NOMO-1 treated with DMSO at 0.1 percent for 48 hours (cell line): Measurements from ENCODE around the gene NINJ2.
"Not testable (repeated sequence)": the region's sequence is repeated elsewhere in the genome, so short reads cannot be mapped to it uniquely, and the experiment has no call there.

Source experiments
- DNase-seq: peaks from one replicate; lab custom pipeline; 2025; ENCODE audit not compliant: unreplicated experiment; lab: John Stamatoyannopoulos, UW

Gene NINJ2

GRCh38 chr12:663293-663871 lies at the start of gene NINJ2:
TSS of gene NINJ2 (minus strand) at chr12:663445. CDS start at chr12:663360, 85 bp downstream.
- no peak for DNase-seq

- no peak for DNase-seq
Observed at GRCh38 chr12:712172-712863, 49.1 kb upstream of the NINJ2 start.

DNA sequence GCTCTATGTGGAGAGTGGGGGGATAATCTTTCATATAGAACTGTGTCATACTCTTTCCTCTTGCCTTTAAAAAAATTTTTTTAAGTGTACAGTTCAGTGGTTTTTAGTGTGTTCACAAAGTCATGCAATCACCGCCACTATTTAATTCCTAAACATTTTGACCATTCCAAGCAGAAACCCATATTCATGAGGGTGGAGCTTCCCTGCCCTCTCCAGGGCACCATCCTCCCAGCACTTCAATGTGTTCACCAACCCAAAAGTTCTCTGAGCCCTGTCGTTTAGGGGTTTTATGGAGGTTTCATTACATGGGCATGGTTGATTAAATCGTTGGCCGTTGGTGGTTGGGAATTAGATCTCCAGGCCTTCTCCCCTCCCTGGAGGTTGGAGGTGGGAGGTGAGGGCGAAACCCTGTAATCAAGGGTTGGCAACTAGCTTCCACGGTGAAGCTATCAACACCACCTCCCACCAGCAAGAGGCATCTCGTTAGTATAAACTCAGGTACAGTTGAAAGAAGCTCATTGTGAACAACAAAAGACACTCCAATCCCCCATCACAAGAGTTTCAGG lies 46.3 kb upstream of the NINJ2 start:
- no peak for DNase-seq

GRCh38 chr12:708084-708483 lies 44.8 kb upstream of the NINJ2 start:
- DNase-seq = not testable (repeated sequence)

DNA sequence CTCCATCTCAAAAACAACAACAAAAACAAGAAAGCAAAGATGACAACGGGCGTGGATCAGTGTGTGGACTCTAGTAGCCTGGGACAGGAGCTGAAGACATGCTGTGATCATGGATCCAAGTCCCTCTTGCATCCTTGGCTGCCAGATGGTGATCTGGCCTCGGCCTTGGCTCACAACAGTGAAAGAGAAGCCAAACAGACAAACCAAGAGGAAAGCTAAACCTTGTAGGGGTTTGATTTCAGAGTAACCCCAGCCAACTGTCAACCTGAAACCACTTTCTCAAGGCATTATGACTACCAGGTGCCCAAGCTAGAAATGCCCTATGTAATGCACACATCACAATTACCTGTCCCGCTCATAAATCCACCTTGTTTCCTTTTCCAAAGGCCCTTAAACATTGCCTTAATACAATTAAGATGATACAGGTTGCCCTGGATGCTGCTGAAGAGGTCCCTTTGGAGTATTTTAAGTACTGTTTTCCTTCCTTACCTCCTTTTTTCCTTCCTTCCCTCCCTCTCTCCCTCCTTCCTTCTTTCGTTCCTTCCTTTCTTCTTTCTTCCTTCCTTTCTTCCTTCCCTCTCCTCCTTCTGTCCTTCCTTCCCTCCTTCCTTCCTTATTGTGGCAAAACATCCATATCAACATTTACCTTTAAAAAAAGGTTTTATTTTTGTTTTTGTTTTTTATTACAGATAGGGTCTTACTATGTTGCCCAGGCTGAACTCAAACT lies 41.4 kb upstream of the NINJ2 start:
- no peak for DNase-seq

GRCh38 chr12:701896-702539 lies 38.8 kb upstream of the NINJ2 start:
- no peak for DNase-seq

GRCh38 chr12:700016-700415 lies 36.8 kb upstream of the NINJ2 start:
- no peak for DNase-seq

- not testable (repeated sequence) for DNase-seq
Observed at GRCh38 chr12:698222-698621, 35.0 kb upstream of the NINJ2 start.

GRCh38 chr12:697481-697880 lies 34.2 kb upstream of the NINJ2 start:
- peak; percentile 63 for DNase-seq

DNA sequence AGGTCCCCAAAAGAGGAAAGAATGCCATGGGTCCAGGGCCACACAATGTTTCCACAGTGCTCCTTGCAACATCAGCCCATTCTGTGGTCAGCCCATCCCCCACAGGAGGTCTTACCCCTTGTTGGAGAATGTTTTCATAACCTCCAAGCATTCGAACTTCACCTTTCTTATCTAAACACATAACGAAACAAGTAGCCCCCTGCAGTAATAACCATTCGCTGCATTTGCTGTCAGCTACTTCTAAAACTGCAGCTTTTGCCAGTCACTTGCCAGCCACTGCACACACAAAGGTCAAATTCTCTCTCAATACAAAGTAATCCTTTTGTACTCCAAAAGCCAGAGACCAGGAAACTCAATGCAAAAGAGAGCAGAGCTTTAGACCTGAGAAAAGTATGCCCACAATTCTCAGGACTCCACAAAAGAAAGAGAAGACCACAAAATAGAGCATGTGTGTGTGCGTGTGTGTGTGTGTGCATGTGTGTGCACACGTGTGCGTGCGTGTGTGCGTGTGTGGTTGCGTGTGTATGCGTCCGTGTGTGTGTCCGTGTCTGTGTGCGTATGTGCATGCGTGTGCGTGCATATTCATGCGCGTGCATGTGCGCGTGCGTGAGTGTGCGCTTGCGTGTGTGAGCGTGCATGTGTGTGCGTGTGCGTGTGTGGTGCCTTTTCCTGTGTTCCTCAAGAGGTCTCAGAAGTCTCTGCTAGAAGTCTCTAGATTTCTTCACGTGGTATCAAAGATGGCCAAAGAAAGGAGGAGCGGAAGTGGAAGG lies 31.7 kb upstream of the NINJ2 start:
- DNase-seq = peak; percentile 56

GRCh38 chr12:693934-694533 lies 30.8 kb upstream of the NINJ2 start:
- DNase-seq = no peak

GRCh38 chr12:692274-692673 lies 29.0 kb upstream of the NINJ2 start:
- no peak for DNase-seq

DNA sequence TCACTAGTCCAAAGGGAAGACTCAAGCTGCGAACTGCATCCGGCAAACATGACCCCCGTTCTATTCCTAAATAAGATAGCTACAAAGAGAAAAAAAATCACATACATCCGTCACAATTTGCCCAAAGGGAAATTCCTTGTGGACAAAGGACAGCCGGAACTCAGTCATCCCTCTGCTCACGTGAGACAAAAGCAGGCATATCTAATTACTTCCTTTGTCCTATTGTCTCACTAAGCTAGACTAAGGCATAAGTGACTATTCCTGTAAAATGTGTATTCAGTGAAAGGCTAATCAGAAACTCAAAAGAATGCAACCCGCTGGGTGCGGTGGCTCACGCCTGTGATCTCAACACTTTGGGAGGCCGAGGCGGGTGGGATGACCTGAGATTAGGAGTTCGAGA lies 27.2 kb upstream of the NINJ2 start:
- no peak for DNase-seq

DNA sequence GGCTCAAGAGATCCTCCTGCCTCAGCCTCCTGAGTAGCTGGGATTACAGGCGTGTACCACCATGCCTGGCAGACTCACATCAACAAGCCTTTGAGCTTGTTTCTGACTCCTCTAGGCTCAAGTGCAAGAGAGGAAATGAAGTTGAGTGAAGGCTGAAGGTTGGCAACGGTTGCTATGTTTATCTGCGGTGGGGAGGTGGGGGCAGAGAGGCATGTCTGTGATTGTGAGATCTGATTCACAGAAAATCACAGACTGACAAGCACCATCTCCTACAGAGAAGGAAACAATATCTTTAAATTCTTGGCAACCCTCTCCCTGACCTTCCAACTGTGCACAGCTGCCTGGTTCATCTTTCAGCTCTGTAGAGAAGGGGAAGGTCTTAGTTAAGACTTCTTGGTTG lies 22.1 kb upstream of the NINJ2 start:
- peak; percentile 58 for DNase-seq

- DNase-seq = no peak
Observed at GRCh38 chr12:684416-684815, 21.2 kb upstream of the NINJ2 start.

DNA sequence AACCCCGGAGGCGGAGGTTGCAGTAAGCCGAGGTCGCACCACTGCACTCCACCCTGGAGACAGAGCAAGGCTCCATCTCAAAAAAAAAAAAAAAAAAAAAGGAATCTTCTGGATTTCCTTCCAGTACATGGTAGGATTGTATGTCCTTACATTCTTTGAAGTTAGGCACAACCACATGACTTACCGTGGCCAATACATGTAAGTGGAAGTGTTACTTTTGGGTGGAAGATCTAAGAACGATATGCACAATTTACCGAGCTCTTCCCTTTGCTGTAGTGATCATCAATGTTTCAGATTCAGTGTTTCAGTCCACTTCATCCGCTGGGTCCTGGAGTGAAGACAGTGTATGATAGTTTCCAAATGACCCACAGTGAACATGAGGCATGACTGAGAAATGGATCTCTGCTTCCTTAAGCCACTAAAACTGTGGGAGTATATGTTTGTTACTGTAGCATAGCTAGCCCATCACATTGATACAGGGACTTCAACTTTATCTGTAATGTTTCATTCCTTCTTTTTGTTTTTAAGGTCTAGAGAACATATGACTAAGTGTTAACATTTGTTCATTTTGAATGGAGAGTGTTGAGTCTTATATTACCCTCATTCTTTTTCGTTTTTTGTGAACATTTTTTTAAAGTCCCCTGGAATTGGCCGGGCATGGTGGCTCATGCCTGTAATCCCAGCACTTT lies 18.5 kb upstream of the NINJ2 start:
- DNase-seq = no peak

DNA sequence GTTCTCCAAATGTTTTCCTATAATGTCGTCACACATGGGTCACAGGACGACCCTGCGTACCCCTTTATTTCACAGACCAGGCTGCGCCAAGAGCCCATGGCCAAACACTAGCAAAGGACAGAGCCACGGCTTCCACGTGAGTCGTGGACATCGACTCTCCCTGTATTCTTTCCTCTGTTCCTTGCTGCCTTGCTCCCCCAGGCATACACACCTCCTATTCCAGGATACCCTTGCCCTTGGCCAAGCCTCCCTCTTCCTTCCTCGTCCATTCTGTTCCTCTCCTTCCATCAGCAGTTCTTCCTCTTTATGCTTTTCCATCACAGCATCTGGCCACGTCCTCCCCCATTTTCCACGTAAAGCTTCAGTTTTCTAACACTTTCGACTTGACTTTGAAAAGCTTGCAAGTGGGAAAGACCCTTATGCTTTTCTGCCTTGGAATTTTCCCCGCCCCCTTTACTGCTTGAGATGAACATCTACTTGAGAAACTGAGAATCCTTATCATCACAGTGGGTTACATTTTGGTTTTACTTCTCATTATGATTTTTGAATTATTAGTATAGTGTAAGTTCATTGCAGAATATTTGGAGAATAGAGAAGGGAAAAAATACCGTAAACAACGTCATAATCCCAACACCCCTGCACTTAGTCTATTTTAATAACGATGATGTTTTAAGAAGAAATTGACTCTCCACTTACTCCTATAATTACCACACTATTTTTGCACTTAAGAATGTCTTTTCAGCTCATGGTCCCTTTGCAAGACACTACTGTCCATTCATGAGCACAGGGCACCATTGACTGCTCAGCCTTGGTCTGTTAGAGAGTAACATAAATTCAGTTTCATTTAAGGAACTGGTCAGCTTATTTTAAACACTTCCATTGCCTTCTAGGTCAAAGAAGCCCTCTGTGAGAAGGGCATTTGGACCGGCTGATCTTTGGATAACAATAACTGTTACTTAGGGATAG lies 15.8 kb upstream of the NINJ2 start:
- no peak for DNase-seq

- DNase-seq = no peak
Observed at GRCh38 chr12:675562-675961, 12.3 kb upstream of the NINJ2 start.
